Measurements from ENCODE around the gene AOC2.

The AOC2 gene

GRCh38 chr17:42832213-42832933 lies 12.0 kb upstream of the AOC2 start:
- no peaks in the 10 kb centered on the region for H3K9me2 ChIP-seq (replicated peaks; ENCODE audit: low read depth, low read length)
- H3K79me2 ChIP-seq (ENCODE audit: insufficient read depth, low read length), result peaks cover 45% of the 10 kb centered on the region

GRCh38 chr17:42832934-42833766 lies 11.2 kb upstream of the AOC2 start, which contains the start of gene PSME3:
TSS of gene PSME3 (plus strand) at chr17:42833397. CDS start at chr17:42833632, 235 bp downstream.
- Histone ChIP-seq H3K4me3 (ENCODE audit: low read length, poor library complexity, severe bottlenecking) (peak within 1 kb of the TSS; percentile 92), H3K9ac (ENCODE audit: low read depth, low read length, poor library complexity, severe bottlenecking) (peak within 1 kb of the TSS; percentile 83), H3K27me3 (ENCODE audit: insufficient read depth, low read length, poor library complexity, severe bottlenecking) (no peaks in the 10 kb centered on the region), H3K4me2 (ENCODE audit: low read depth, low read length, poor library complexity, severe bottlenecking) (peak within 1 kb of the TSS; percentile 90), H2AFZ (ENCODE audit: low read length) (peak within 1 kb of the TSS; percentile 95), H3F3A (ENCODE audit: low read depth) (no peaks in the 10 kb centered on the region), H4K20me1 (ENCODE audit: insufficient read depth, low read length, poor library complexity, severe bottlenecking) (peaks cover 12% of the 10 kb centered on the region), H3K79me2 (ENCODE audit: insufficient read depth, low read length) (peaks cover 51% of the 10 kb centered on the region), H3K36me3 (ENCODE audit: insufficient read depth, low read length) (peaks cover 12% of the 10 kb centered on the region; the same call in 1 of the 2 replicates), H3K9me2 (replicated peaks; ENCODE audit: low read depth, low read length) (no peaks in the 10 kb centered on the region), H3K9me3 (ENCODE audit: insufficient read depth, low read depth, low read length) (no peaks in the 10 kb centered on the region), H3K4me1 (ENCODE audit: insufficient read depth, low read length, poor library complexity, severe bottlenecking) (peaks cover 16% of the 10 kb centered on the region)
- TF ChIP-seq EZH2phosphoT487 (IDR thresholded peaks at IDR 0.05; ENCODE audit: borderline replicate concordance) (no peak), CTCF (conservative IDR thresholded peaks at IDR 0.05; ENCODE audit: low read length) (no peak)

More at GRCh38 chr17:42832213-42832933, 12.0 kb upstream of the AOC2 start:
- Histone ChIP-seq H3K27me3 (ENCODE audit: insufficient read depth, low read length, poor library complexity, severe bottlenecking) (no peaks in the 10 kb centered on the region), H4K20me1 (ENCODE audit: insufficient read depth, low read length, poor library complexity, severe bottlenecking) (peaks cover 12% of the 10 kb centered on the region), H3K4me3 (ENCODE audit: low read length, poor library complexity, severe bottlenecking) (peak overlapping the region; percentile 92), H3K4me1 (ENCODE audit: insufficient read depth, low read length, poor library complexity, severe bottlenecking) (peaks cover 16% of the 10 kb centered on the region), H3K9ac (ENCODE audit: low read depth, low read length, poor library complexity, severe bottlenecking) (peak overlapping the region; percentile 83), H3K4me2 (ENCODE audit: low read depth, low read length, poor library complexity, severe bottlenecking) (peak overlapping the region; percentile 90), H3K36me3 (ENCODE audit: insufficient read depth, low read length) (peaks cover 4% of the 10 kb centered on the region; the same call in 1 of the 2 replicates), H3F3A (ENCODE audit: low read depth) (no peaks in the 10 kb centered on the region), H3K9me3 (ENCODE audit: insufficient read depth, low read depth, low read length) (no peaks in the 10 kb centered on the region), H2AFZ (ENCODE audit: low read length) (peak overlapping the region; percentile 95)
- TF ChIP-seq CTCF (conservative IDR thresholded peaks at IDR 0.05; ENCODE audit: low read length), result no peak

- Histone ChIP-seq H3K9me2 (replicated peaks; ENCODE audit: low read depth, low read length) (no peaks in the 10 kb centered on the region), H3K4me2 (ENCODE audit: low read depth, low read length, poor library complexity, severe bottlenecking) (peak overlapping the region; percentile 90), H4K20me1 (ENCODE audit: insufficient read depth, low read length, poor library complexity, severe bottlenecking) (peaks cover 12% of the 10 kb centered on the region), H3K9ac (ENCODE audit: low read depth, low read length, poor library complexity, severe bottlenecking) (peak overlapping the region; percentile 83), H3K4me3 (ENCODE audit: low read length, poor library complexity, severe bottlenecking) (peak overlapping the region; percentile 92), H3K79me2 (ENCODE audit: insufficient read depth, low read length) (peaks cover 51% of the 10 kb centered on the region), H3F3A (ENCODE audit: low read depth) (no peaks in the 10 kb centered on the region), H3K9me3 (ENCODE audit: insufficient read depth, low read depth, low read length) (no peaks in the 10 kb centered on the region), H2AFZ (ENCODE audit: low read length) (no peak overlapping the region), H3K27me3 (ENCODE audit: insufficient read depth, low read length, poor library complexity, severe bottlenecking) (no peaks in the 10 kb centered on the region), H3K4me1 (ENCODE audit: insufficient read depth, low read length, poor library complexity, severe bottlenecking) (peaks cover 16% of the 10 kb centered on the region), H3K36me3 (ENCODE audit: insufficient read depth, low read length) (peaks cover 19% of the 10 kb centered on the region; the same call in 1 of the 2 replicates)
- TF ChIP-seq EZH2phosphoT487 (IDR thresholded peaks at IDR 0.05; ENCODE audit: borderline replicate concordance) (no peak), CTCF (conservative IDR thresholded peaks at IDR 0.05; ENCODE audit: low read length) (no peak)
These were observed 10.5 kb upstream of the AOC2 start for GRCh38 chr17:42833767-42834422.
